A549 treated with GW870086 at 1 μM for 4 hours (cell line): ENCODE measurements around the gene SPATA46. TPM values are rescaled to one million over a fixed set of nuclear protein-coding genes. Genes with fewer than 3 reads are reported as not detected.

Experiments used
- total RNA-seq: library from RNA; stranded (reverse); fragments of 200-300 nt; extraction: Qiagen RNA extraction; gene quantifications from 5 replicates; pipeline ENCODE4 v1.2.3, GENCODE V29; 2022; ENCODE audit warnings: low read depth

SPATA46 gene, protein sequence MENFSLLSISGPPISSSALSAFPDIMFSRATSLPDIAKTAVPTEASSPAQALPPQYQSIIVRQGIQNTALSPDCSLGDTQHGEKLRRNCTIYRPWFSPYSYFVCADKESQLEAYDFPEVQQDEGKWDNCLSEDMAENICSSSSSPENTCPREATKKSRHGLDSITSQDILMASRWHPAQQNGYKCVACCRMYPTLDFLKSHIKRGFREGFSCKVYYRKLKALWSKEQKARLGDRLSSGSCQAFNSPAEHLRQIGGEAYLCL
- not detected in 5 replicates for total RNA-seq

DNA sequence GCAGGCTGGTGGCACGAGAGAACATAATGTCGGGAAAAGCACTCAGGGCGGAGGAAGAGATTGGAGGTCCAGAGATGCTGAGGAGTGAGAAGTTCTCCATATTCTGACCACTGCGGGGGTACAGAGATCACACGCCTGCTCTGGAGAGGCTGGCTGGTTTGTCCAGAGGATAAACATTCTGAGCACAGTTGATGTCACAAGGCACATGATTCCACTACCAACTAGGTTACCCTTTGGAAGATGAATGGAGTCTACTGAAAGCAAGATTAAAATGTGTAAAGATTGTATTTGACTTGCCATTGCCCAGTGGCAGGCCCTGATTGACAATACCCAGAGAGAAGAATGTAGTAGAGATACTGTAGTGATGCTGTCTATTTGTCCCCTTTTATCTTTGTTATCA, at the start of gene SPATA46:
Gene SPATA46 (minus strand): TSS at position 164 of the 400 bp plus-strand sequence. CDS start 64 bp downstream, at position 100.

DNA sequence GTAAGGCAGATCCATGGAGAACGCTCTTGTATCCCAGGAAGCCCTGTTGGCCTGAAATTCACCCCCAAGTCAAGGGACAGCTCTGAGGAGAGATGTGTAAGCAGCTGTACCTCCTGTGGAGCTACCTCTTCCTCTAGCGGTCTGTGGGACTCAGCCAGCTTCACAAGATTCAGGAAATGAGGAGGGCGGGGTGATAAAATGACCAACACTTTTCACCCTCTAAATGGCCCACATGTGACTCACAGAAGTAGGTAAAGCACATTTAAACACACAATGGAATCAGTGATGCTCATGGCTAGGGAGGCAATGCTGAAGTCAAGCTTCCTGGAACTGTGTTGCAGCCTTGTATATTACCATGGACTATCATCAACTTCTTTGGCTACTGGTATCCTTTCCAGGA, 35.3 kb upstream of the SPATA46 start, which contains the start of gene SH2D1B:
Gene SH2D1B (minus strand): TSS at position 135 of the 400 bp plus-strand sequence. CDS start 120 bp downstream, at position 15.

DNA sequence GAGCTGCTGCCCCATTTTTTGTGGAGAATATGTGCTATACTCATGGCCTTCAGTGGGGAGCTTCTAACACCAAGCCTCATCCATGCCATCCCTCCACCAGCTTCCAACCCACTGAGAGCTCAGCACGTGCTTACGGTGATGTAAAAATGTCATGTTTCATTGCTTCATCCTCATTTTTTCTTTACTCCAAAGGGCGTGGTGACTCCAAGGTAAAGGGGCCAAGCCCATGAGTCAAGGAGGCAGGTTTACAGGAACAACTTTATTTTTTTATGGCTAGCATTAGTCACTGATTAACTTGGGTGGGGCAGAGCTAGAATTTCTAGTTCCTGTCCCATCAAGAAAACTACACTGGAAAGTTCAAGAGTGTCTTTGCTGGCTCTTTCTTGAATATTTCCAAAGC, 4.7 kb upstream of the SPATA46 start, which contains the start of gene C1orf226:
Gene C1orf226 (plus strand): TSS at position 346 of the 400 bp plus-strand sequence. CDS start 174 bp downstream, outside the sequence.

Other genes starting within 250 kb of the SPATA46 start
- 0.48 to 1.3 TPM (median 0.77 TPM) in 5 replicates for gene C1orf226, start 4.9 kb upstream of the SPATA46 start, total RNA-seq
- gene SH2D1B, start 35.3 kb upstream of the SPATA46 start, total RNA-seq = 0.10 to 0.15 TPM (median 0.10 TPM) in 5 replicates
- gene UHMK1, start 121.0 kb upstream of the SPATA46 start, total RNA-seq = 12.6 to 24.0 TPM (median 19.2 TPM) in 5 replicates
- 28.2 to 46.0 TPM (median 34.4 TPM) in 5 replicates for gene UAP1, start 184.9 kb upstream of the SPATA46 start, total RNA-seq